Neuronal stem cell (in vitro differentiated cells): ENCODE results near the gene SETD1A.
A peak's percentile ranks its signal among the peaks of the same experiment; 100 is the strongest.
"Not testable (repeated sequence)": the region's sequence is repeated elsewhere in the genome, so short reads cannot be mapped to it uniquely, and the experiment has no call there.

Experiments
- DNase-seq: peaks from one replicate; pipeline ENCODE4 v3.0.0-alpha.2; 2013; ENCODE audit warnings: low spot score
- H2AFZ ChIP-seq: one replicate; pipeline ENCODE4 v1.6.1; 2013; ENCODE audit warnings: mild to moderate bottlenecking, low read length, inconsistent platforms
- H2AK5ac ChIP-seq: 2 replicates; pipeline ENCODE4 v1.6.1; 2013; ENCODE audit warnings: low read depth, mild to moderate bottlenecking, inconsistent platforms, low read length, moderate library complexity, mixed read lengths
- H2BK120ac ChIP-seq: 2 replicates; pipeline ENCODE4 v1.6.1; 2013; ENCODE audit warnings: low read depth, mild to moderate bottlenecking, inconsistent platforms, low read length, moderate library complexity, mixed read lengths
- H2BK12ac ChIP-seq: one replicate; pipeline ENCODE4 v1.6.1; 2013; ENCODE audit warnings: low read length, inconsistent platforms
- H2BK15ac ChIP-seq: 2 replicates; pipeline ENCODE4 v1.6.1; 2013; ENCODE audit warnings: mild to moderate bottlenecking, low read length, inconsistent platforms, mixed read lengths
- H2BK5ac ChIP-seq: one replicate; pipeline ENCODE4 v1.6.1; 2013; ENCODE audit warnings: inconsistent platforms, mild to moderate bottlenecking, low read length, moderate library complexity
- H3K14ac ChIP-seq: one replicate; pipeline ENCODE4 v1.6.1; 2013; ENCODE audit warnings: low read length, inconsistent platforms
- H3K18ac ChIP-seq: 2 replicates; pipeline ENCODE4 v1.6.1; 2013; ENCODE audit warnings: low read length, inconsistent platforms
- H3K23ac ChIP-seq: 2 replicates; pipeline ENCODE4 v1.6.1; 2013; ENCODE audit warnings: low read depth, mild to moderate bottlenecking, mixed read lengths, low read length, inconsistent platforms; ENCODE audit not compliant: poor library complexity
- H3K27ac ChIP-seq: replicated peaks from 3 replicates; pipeline ENCODE4 v1.5.1; 2013; ENCODE audit warnings: low read length, inconsistent platforms
- H3K27me3 ChIP-seq, 3 experiments: 2 replicates each; pipeline ENCODE4 v1.6.1; 2013; ENCODE audit warnings: low read length in 3 of 3, mild to moderate bottlenecking in 2 of 3, inconsistent platforms in 1 of 3, low read depth in 1 of 3, mixed read lengths in 1 of 3, moderate library complexity in 1 of 3; ENCODE audit not compliant: control insufficient read depth in 3 of 3, insufficient read depth in 3 of 3
- H3K36me3 ChIP-seq, 2 donors: replicated peaks in 1 of 2; 2 replicates each; pipeline ENCODE4 v1.6.1; 2013; ENCODE audit warnings: low read length in 2 of 2; ENCODE audit not compliant: control insufficient read depth in 2 of 2, insufficient read depth in 2 of 2
- H3K4ac ChIP-seq: 2 replicates; pipeline ENCODE4 v1.6.1; 2013; ENCODE audit warnings: inconsistent platforms, mild to moderate bottlenecking, low read length, moderate library complexity
- H3K4me1 ChIP-seq, 2 donors: 1 replicate in 1 of 2; 2 replicates in 1 of 2; pipeline ENCODE4 v1.6.1; 2013; ENCODE audit warnings: low read length in 2 of 2, low read depth in 1 of 2; ENCODE audit not compliant: control insufficient read depth in 2 of 2, insufficient read depth in 1 of 2
- H3K4me2 ChIP-seq: one replicate; pipeline ENCODE4 v1.6.1; 2013; ENCODE audit warnings: mild to moderate bottlenecking, low read length, inconsistent platforms; ENCODE audit not compliant: insufficient read depth, poor library complexity, severe bottlenecking
- H3K4me3 ChIP-seq, 2 donors: 2 replicates each; pipeline ENCODE4 v1.5.1; 2013; ENCODE audit warnings: low read length in 2 of 2, mild to moderate bottlenecking in 2 of 2, inconsistent platforms in 1 of 2, moderate library complexity in 1 of 2
- H3K79me1 ChIP-seq: one replicate; pipeline ENCODE4 v1.6.1; 2013; ENCODE audit warnings: low read depth, mild to moderate bottlenecking, inconsistent platforms, low read length, moderate library complexity
- H3K9ac ChIP-seq: one replicate; pipeline ENCODE4 v1.6.1; 2013; ENCODE audit warnings: mild to moderate bottlenecking, low read depth, low read length, inconsistent platforms; ENCODE audit not compliant: poor library complexity
- H3K9me3 ChIP-seq, 2 donors: replicated peaks in 1 of 2; 2 replicates each; pipeline versions ENCODE3 to v1.6.1; 2013; ENCODE audit warnings: low read length in 2 of 2, mild to moderate bottlenecking in 2 of 2, inconsistent platforms in 1 of 2, low read depth in 1 of 2, mixed read lengths in 1 of 2, moderate library complexity in 1 of 2; ENCODE audit not compliant: control insufficient read depth in 2 of 2, insufficient read depth in 1 of 2
- H4K8ac ChIP-seq: one replicate; pipeline ENCODE4 v1.6.1; 2013; ENCODE audit warnings: low read depth, mild to moderate bottlenecking, inconsistent platforms, low read length, moderate library complexity
- H4K91ac ChIP-seq: one replicate; pipeline ENCODE4 v1.6.1; 2013; ENCODE audit warnings: low read length, low read depth, mild to moderate bottlenecking, inconsistent platforms; ENCODE audit not compliant: poor library complexity
- WGBS, 2 donors: extraction: QIAGEN DNeasy Blood & Tissue Kit; methylation state at CpG; one replicate each; pipeline ENCODE4 v1.1.7; 2013; ENCODE audit warnings: missing lambda C conversion rate in 2 of 2, mixed read lengths in 1 of 2; ENCODE audit not compliant: insufficient read length in 2 of 2, insufficient replicate concordance in 1 of 2; ENCODE audit errors: extremely low coverage in 2 of 2; 5-methylcytosine and 5-hydroxymethylcytosine counted together

The SETD1A gene

DNA sequence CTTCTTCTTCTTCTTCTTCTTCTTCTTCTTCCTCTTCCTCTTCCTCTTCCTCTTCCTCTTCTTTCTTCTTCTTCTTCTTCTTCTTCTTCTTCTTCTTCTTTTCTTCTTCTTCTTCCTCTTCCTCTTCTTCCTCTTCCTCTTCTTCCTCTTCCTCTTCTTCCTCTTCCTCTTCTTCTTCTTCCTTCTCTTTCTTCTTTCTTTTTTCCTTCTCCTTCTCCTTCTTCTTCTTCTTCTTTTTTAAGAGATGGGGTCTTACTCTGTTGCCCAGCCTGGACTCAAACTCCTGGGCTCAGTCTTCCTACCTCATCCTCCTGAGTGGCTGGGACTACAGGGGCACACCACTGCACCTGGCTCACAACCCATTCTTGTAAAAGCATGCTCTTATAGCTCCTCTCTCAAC is 55.7 kb downstream of the SETD1A start:
- not testable (repeated sequence) for DNase-seq, H3K4me2 ChIP-seq, H3K36me3 ChIP-seq, H2BK15ac ChIP-seq, H2AK5ac ChIP-seq, H4K91ac ChIP-seq, H3K4ac ChIP-seq, H3K23ac ChIP-seq, H3K18ac ChIP-seq, H4K8ac ChIP-seq, H3K9me3 ChIP-seq, H2BK5ac ChIP-seq, H3K4me1 ChIP-seq, H2BK120ac ChIP-seq, H3K79me1 ChIP-seq, H2AFZ ChIP-seq, H3K14ac ChIP-seq, H3K9ac ChIP-seq, H2BK12ac ChIP-seq, H3K27me3 ChIP-seq, H3K4me3 ChIP-seq, H3K27ac ChIP-seq

DNA sequence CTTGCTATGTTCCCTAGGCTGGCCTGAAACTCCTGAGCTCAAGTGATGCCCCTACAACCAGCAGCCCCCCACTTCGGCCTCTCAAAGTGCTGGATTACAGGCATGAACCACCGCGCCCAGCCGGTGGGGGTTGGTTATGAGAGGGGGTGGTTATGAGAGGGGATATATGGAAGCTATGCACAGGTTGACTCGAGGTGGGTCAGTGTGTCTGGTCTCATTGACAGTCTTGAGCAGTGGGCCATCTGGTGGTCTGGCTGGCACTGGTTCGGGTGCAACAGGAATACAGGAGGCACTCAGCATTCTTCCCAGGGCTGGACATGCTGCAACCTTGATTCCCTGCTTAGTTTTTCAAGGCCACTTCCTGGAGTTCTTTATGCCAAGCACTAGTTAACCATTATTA is 58.5 kb downstream of the SETD1A start:
- Histone ChIP-seq H2BK12ac (no peak overlapping the region), H3K9me3 (no peaks in the 10 kb centered on the region), H4K91ac (no peak overlapping the region), H3K27me3 (peaks cover 0 to 3% (median 3%) of the 10 kb centered on the region in 3 experiments), H3K18ac (no peak overlapping the region), H3K27ac (no peak overlapping the region), H3K4me3 (no peak overlapping the region), H3K4ac (no peak overlapping the region), H3K79me1 (no peaks in the 10 kb centered on the region), H4K8ac (no peak overlapping the region), H2BK5ac (no peak overlapping the region), H2AFZ (peak overlapping the region; percentile 4), H3K36me3 (no peaks in the 10 kb centered on the region), H3K4me2 (no peak overlapping the region), H3K14ac (no peak overlapping the region), H2BK120ac (no peak overlapping the region), H3K9ac (no peak overlapping the region), H2BK15ac (no peak overlapping the region), H3K23ac (no peak overlapping the region), H3K4me1 (peaks cover 0 to 1% of the 10 kb centered on the region in 2 donors), H2AK5ac (no peak overlapping the region)
- DNase-seq, result no peak
- WGBS, 2 donors, result no CpG with 5 or more reads among the region's 6 CpGs

DNA sequence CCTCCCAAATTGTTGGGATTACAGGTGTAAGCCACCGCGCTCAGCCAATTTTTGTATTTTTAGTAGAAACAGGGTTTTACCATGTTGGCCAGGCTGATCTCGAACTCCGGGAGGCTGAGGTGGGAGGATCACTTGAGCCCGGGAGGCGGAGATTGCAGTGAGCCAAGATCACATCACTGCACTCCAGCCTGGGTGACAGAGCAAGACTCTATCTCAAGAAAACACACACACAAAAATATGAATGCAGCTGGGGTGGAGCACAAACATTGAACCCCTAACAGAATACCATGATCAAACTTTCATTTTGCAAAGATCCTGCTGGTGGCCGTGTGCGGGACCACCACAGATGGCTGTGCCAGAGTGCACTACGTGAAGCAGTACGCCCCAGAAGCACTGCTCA is 60.2 kb downstream of the SETD1A start:
- H3K4me1 ChIP-seq, H3K4ac ChIP-seq, H3K9me3 ChIP-seq, H3K18ac ChIP-seq, H4K91ac ChIP-seq, H2BK120ac ChIP-seq, H2BK15ac ChIP-seq, H3K36me3 ChIP-seq, H2BK12ac ChIP-seq, H3K14ac ChIP-seq, H3K23ac ChIP-seq, DNase-seq, H3K4me2 ChIP-seq, H2BK5ac ChIP-seq, H3K27me3 ChIP-seq, H3K79me1 ChIP-seq, H2AFZ ChIP-seq, H2AK5ac ChIP-seq, H3K27ac ChIP-seq, H3K9ac ChIP-seq, H4K8ac ChIP-seq, H3K4me3 ChIP-seq: not testable (repeated sequence)
- no CpG with 5 or more reads among the region's 10 CpGs for WGBS, 2 donors

DNA sequence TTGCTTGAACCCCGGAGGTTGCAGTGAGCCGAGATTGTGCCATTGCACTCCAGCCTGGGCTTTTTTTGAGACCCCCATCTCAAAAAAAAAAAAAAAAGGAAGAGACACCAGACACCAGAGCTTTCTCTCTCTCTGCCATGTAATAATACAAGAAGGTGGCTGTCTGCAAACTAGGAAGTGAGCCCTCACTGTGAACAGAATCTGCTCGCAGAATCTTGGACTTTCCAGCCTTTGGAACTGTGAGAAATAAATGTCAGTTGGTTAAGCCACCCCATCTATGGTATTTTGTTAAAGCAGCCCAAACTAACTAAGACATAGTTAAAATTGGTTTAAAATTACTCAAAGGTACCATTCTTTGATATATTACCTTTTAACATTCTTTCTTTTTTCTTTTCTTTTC is 63.0 kb downstream of the SETD1A start:
- no peak overlapping the region for H3K23ac ChIP-seq
- H3K9me3 ChIP-seq, result no peaks in the 10 kb centered on the region
- H3K27me3 ChIP-seq, result no peaks in the 10 kb centered on the region
- no CpG with 5 or more reads among the region's 3 CpGs for WGBS, 2 donors
- no peaks in the 10 kb centered on the region for H3K36me3 ChIP-seq
- H4K8ac ChIP-seq, result no peak overlapping the region
- H2BK12ac ChIP-seq, result no peak overlapping the region
- no peak overlapping the region for H3K4me2 ChIP-seq
- no peaks in the 10 kb centered on the region for H3K79me1 ChIP-seq
- no peak overlapping the region for H3K9ac ChIP-seq
- no peak overlapping the region for H3K4me3 ChIP-seq
- H3K18ac ChIP-seq, result no peak overlapping the region
- H3K14ac ChIP-seq, result no peak overlapping the region
- H4K91ac ChIP-seq, result no peak overlapping the region
- H2BK15ac ChIP-seq, result no peak overlapping the region
- no peak overlapping the region for H3K27ac ChIP-seq
- H2AFZ ChIP-seq, result no peak overlapping the region
- no peak overlapping the region for H2BK5ac ChIP-seq
- H2AK5ac ChIP-seq, result no peak overlapping the region
- H3K4me1 ChIP-seq, result no peaks in the 10 kb centered on the region
- no peak for DNase-seq
- no peak overlapping the region for H2BK120ac ChIP-seq
- H3K4ac ChIP-seq, result no peak overlapping the region
